IPS-18c (cell line): ENCODE results near the gene FOXK1.

ENCODE experiments used
- H3K4me3 ChIP-seq: 2 replicates; pipeline ENCODE4 v1.7.0; 2013; ENCODE audit warnings: low read depth, mild to moderate bottlenecking, low read length, moderate library complexity; ENCODE audit not compliant: insufficient read depth
- H3K9me3 ChIP-seq: one replicate; pipeline ENCODE4 v1.6.1; 2013; ENCODE audit warnings: mild to moderate bottlenecking, low read length, moderate library complexity; ENCODE audit not compliant: control insufficient read depth, insufficient read depth

The FOXK1 gene

GRCh38 chr7:4806983-4807597, 125.0 kb downstream of the FOXK1 start:
- H3K4me3 ChIP-seq: no peak overlapping the region
- H3K9me3 ChIP-seq: no peaks in the 10 kb centered on the region

- H3K4me3 ChIP-seq: no peak overlapping the region
- H3K9me3 ChIP-seq: no peaks in the 10 kb centered on the region
Observed at GRCh38 chr7:4807598-4808016, 125.5 kb downstream of the FOXK1 start.

GRCh38 chr7:4808026-4808425, 125.9 kb downstream of the FOXK1 start:
- Histone ChIP-seq H3K9me3 (no peaks in the 10 kb centered on the region), H3K4me3 (no peak overlapping the region)

DNA sequence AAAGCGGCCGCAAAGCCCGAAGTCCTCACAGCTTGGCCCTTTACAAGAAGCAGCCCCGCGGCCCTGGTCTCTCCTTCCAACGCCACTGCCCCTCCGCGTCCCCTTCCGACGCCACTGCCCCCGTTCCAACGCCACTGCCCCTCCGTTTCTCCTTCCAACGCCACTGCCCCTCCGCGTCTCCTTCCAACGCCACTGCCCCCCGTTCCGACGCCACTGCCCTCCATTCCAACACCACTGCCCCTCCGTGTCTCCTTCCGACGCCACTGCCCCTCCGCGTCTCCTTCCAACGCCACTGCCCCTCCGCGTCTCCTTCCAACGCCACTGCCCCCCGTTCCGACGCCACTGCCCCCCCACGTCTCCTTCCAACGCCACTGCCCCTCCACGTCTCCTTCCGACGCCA, 126.5 kb downstream of the FOXK1 start:
- H3K4me3 ChIP-seq: no peak overlapping the region
- no peaks in the 10 kb centered on the region for H3K9me3 ChIP-seq

- Histone ChIP-seq H3K9me3 (no peaks in the 10 kb centered on the region), H3K4me3 (no peak overlapping the region)
Observed at GRCh38 chr7:4809091-4809591, 127.0 kb downstream of the FOXK1 start.

DNA sequence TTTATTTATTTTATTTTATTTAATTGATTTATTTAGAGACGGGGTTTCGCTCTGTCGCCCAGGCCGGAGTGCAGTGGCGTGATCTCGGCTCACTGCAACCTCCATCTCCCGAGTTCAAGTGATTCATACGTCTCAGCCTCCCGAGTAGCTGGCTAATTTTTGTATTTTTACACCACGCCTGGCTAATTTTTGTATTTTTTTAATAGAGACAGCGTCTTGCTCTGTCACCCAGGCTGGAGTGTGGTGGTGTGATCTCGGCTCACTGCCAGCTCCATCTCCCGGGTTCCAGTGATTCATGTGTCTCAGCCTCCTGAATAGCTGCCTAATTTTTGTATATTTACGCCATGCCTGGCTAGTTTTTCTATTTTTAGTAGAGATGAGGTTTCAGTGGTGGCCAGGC, 127.6 kb downstream of the FOXK1 start:
- Histone ChIP-seq H3K4me3 (no peak overlapping the region), H3K9me3 (peaks cover under 1% of the 10 kb centered on the region)

GRCh38 chr7:4814433-4814832, 132.3 kb downstream of the FOXK1 start:
- H3K9me3 ChIP-seq: peaks cover 2% of the 10 kb centered on the region

DNA sequence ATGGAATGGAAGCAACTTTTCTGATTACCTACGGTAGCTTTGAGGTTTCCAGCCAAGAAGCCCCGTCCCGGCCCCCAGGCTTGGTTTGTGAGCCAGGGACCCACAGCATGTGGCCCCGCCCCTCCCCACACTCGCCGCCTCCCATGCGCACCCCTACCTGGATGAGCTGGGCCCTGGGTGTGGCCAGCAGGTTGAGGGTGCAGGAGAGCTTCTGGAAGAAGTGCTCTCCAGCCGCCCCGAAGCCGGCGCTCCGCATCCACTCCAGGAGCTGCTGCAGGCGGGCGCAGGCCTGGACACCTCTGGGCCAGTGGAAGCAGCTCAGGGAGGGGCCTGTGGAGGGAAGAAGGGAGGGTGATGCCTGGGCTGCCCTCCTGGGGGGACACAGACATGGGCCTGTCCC, 133.0 kb downstream of the FOXK1 start:
- Histone ChIP-seq H3K4me3 (no peak overlapping the region), H3K9me3 (peaks cover 2% of the 10 kb centered on the region)

More at GRCh38 chr7:4814433-4814832, 132.3 kb downstream of the FOXK1 start:
- H3K4me3 ChIP-seq: no peak overlapping the region

DNA sequence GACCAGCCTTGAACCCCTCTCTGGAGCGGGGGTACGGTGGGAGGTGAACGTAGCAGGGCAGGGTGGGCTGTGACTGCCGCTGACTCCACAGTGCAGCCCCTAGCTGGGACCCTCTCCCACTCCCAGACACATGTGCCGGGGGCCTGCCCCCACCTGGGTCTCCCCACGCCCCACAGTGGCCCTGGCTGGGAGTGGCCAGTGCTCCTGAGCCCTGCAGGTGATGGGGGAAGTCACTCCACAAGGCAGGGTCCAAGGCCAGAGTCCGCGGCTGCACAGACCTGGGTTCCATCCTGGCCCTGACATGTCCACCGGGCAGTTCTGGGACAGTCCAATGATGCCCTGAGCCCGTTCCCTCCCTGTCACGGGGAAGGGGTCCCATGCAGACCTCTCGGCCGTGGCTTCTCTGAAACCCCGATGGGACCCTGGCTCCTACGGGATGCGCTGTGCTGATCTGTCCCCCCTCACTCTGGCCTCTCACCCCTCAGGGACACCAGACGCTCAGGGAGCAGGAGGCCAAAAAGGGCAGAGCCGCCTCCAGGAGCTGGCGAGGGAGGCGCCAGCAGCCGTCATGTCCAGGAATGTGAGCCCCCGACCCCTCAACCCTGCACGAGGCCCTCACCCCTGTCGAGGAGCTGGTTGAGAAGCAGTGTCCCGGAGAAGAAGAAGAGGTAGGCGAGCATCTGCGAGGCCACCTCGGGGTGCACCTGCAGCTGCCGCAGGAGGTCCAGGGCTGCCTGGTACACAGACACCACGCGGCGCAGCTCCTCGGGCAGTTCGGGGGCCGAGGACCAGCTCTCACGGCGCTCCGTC, 133.7 kb downstream of the FOXK1 start:
- Histone ChIP-seq H3K4me3 (no peak overlapping the region), H3K9me3 (peaks cover 2% of the 10 kb centered on the region)

DNA sequence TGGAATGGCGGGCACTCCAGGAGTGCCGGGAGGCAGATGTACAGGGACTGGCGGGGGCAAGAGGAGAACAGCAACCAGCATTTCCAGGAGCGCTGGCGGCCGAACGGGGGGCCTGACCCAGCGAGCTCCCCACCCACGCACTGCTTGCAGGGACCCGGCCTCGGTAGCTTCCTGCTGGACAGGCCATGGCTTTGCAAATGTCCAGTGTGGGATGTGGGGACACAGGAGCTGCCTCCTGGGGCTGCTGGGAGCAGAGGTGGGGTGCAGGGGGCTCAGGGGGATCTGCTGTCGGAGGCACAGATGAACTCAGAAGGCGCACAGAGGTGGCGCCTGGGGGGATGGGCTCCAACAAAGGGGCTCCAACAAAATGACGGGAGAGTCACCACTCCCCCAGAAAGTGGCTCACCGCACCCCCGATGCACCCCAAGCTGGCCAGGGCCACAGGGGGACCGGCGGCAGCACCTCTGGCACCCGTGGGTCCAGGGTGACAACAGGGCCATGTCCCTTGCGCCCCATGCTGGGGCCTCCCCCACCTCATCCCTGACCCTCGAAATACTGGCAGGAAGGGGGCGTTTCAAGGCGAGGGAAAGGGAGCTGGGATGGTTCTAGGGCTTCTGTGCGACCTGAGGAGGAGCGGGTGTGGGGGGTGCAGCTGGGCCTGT, 134.5 kb downstream of the FOXK1 start:
- Histone ChIP-seq H3K9me3 (peaks cover 2% of the 10 kb centered on the region), H3K4me3 (no peak overlapping the region)

DNA sequence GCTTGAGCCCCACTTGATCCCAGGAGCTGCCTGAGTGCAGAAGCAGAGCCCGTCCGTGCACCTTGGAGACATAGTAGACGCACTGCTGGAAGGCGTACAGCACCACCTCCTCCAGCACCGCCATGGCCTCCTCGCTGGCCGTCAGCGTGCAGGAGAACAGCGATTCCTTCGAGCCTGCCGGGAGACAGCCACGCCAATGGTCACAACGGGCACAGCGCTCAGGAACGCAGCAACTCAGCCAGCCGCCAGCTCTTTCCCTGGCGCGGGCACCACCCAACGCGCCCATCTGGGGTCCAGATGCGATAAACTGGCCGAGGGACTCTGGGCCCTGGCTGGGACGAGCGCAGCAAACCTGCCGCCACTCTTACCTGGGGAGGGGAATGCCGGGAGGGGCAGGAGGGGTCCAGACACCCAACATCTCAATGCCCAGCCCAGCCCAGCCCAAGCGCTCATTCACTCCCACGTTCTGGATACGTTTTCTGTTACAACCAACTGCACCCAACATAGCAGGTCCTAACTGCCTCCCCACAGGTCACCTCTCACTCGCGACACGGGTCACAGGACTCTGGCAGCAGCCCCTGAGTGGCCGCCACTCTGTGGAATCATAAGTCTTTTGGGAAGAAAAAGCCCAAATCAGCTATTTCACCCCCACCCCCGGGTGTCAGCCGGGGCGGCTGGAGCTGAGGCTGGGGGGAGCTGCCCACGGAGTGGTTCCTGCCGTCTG, 135.2 kb downstream of the FOXK1 start:
- Histone ChIP-seq H3K4me3 (no peak overlapping the region), H3K9me3 (peaks cover 2% of the 10 kb centered on the region)

DNA sequence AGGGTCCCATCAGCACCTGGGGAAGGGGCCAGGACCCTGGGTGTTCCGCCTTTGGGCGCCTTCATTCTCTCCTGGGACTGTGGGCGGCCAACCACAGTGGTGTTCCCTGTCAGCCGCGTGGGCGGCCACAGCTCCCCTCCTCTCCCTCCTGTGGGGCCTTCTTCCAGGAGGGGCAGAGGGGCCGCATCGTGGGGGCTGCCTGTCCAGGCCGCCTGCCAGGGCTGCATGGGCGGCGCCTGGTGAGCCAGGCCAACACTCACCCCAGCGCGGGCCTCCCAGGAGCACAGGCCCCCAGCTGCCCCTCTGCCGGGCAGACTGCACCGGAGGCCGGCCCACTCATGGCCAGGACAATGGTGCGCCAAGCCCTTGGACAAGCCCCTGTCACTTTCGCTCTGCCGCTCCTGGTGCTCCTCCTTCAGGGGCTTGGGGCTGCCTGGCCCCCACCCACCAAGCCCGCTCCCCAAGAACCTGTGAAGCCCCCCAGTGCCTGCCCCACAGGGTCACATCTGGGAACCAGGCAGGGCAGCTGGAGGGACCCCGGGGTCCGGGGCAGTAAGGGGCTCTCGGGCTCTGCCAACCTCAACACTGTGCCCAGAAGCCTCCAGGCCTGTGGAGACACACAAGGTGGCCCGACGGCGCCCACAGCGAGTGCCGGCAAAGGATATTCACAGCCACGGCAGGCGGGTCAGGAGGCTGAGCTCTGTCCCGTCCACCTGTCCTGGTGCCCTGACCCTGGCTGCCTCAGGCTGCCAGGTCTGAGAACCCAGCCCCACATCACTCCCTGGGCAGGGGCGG, 136.1 kb downstream of the FOXK1 start:
- no peak overlapping the region for H3K4me3 ChIP-seq
- H3K9me3 ChIP-seq: peaks cover 2% of the 10 kb centered on the region

GRCh38 chr7:4819560-4820404, 137.7 kb downstream of the FOXK1 start:
- peaks cover under 1% of the 10 kb centered on the region for H3K9me3 ChIP-seq
- no peak overlapping the region for H3K4me3 ChIP-seq

GRCh38 chr7:4820405-4820966, 138.4 kb downstream of the FOXK1 start:
- Histone ChIP-seq H3K9me3 (no peaks in the 10 kb centered on the region), H3K4me3 (no peak overlapping the region)
